ENCODE results near the gene GFRA1.

The GFRA1 gene

GRCh38 chr10:116240157-116240950 lies 32.7 kb downstream of the GFRA1 start:
- DNase-seq = no peak

GRCh38 chr10:116239229-116239628 lies 33.8 kb downstream of the GFRA1 start:
- DNase-seq = no peak

GRCh38 chr10:116237970-116238369 lies 35.0 kb downstream of the GFRA1 start:
- DNase-seq = no peak

GRCh38 chr10:116237260-116237659 lies 35.7 kb downstream of the GFRA1 start:
- no peak for DNase-seq

- DNase-seq = no peak
Measured at GRCh38 chr10:116233230-116233629, 39.8 kb downstream of the GFRA1 start.

- DNase-seq = no peak
Measured at GRCh38 chr10:116232613-116233012, 40.4 kb downstream of the GFRA1 start.

- no peak for DNase-seq
Measured at GRCh38 chr10:116226766-116227165, 46.2 kb downstream of the GFRA1 start.

- DNase-seq = no peak
Measured at GRCh38 chr10:116226053-116226452, 47.0 kb downstream of the GFRA1 start.

- no peak for DNase-seq
Measured at GRCh38 chr10:116223289-116223688, 49.7 kb downstream of the GFRA1 start.

- no peak for DNase-seq
Measured at GRCh38 chr10:116221053-116221452, 52.0 kb downstream of the GFRA1 start.

GRCh38 chr10:116216676-116217075 lies 56.3 kb downstream of the GFRA1 start:
- no peak for DNase-seq

GRCh38 chr10:116215651-116216050 lies 57.4 kb downstream of the GFRA1 start:
- DNase-seq = no peak

- no peak for DNase-seq
Measured at GRCh38 chr10:116211682-116212081, 61.3 kb downstream of the GFRA1 start.

- no peak for DNase-seq
Measured at GRCh38 chr10:116210588-116211346, 62.2 kb downstream of the GFRA1 start.

GRCh38 chr10:116209781-116210180 lies 63.2 kb downstream of the GFRA1 start:
- DNase-seq = no peak

GRCh38 chr10:116208956-116209567 lies 63.9 kb downstream of the GFRA1 start:
- DNase-seq = no peak

GRCh38 chr10:116207690-116208089 lies 65.3 kb downstream of the GFRA1 start:
- DNase-seq = no peak

GRCh38 chr10:116203661-116204060 lies 69.3 kb downstream of the GFRA1 start:
- DNase-seq = no peak

GRCh38 chr10:116201670-116202430 lies 71.2 kb downstream of the GFRA1 start:
- DNase-seq = no peak

GRCh38 chr10:116201011-116201410 lies 72.0 kb downstream of the GFRA1 start:
- no peak for DNase-seq

- DNase-seq = no peak
Measured at GRCh38 chr10:116198676-116199035, 74.3 kb downstream of the GFRA1 start.

GRCh38 chr10:116197946-116198675 lies 74.9 kb downstream of the GFRA1 start:
- no peak for DNase-seq
